Tibial nerve (tissue), 3 donors: ENCODE results near the gene SIK2.

Experiments used
- CTCF ChIP-seq, 5 experiments: fragments of 200-600 bp in 3 of 5; fragments of 450-650 bp in 2 of 5; sonication (generic) in 3 of 5; IDR thresholded peaks; one replicate each; pipeline ENCODE4 v1.5.1; 2016 to 2019; ENCODE audit warnings: antibody characterized with exemption in 5 of 5, mild to moderate bottlenecking in 3 of 5, moderate library complexity in 2 of 5
- POLR2A ChIP-seq, 2 donors: fragments of 450-650 bp; IDR thresholded peaks; one replicate each; pipeline ENCODE4 v1.6.1; 2017; ENCODE audit warnings: antibody characterized with exemption in 2 of 2, mild to moderate bottlenecking in 2 of 2, moderate library complexity in 2 of 2

GRCh38 chr11:111591187-111591960 is 10.9 kb upstream of the SIK2 start:
- no peak for TF ChIP-seq CTCF (IDR thresholded peaks at IDR 0.05)
- TF ChIP-seq POLR2A (IDR thresholded peaks at IDR 0.05) = no peak
